ENCODE results near the gene CHST10. TPM values are rescaled to one million over a fixed set of nuclear protein-coding genes. Genes with fewer than 3 reads are reported as not detected.

CHST10 gene
- total RNA-seq, 1 donor from 2014 or later = 11.7 TPM

- ATAC-seq (ENCODE audit: poor library complexity) (no peak), DNase-seq (no peak)
- intact Hi-C loops (cut with DNase I) = no loop called here
Observed at GRCh38 chr2:100419915-100420314, 2.4 kb upstream of the CHST10 start.

GRCh38 chr2:100418406-100418962 is 1.0 kb upstream of the CHST10 start:
- intact Hi-C loops (cut with DNase I) = no loop called here
- DNase-seq (no peak), ATAC-seq (ENCODE audit: poor library complexity) (no peak)

- DNase-seq (no peak), ATAC-seq (ENCODE audit: poor library complexity) (no peak)
- intact Hi-C loops (cut with DNase I) = no loop called here
Observed at GRCh38 chr2:100417711-100418124, 250 bp upstream of the CHST10 start.

- no peak for DNase-seq
- peak; percentile 54 for ATAC-seq (ENCODE audit: poor library complexity)
- intact Hi-C loops (cut with DNase I) = no loop called here
Observed at GRCh38 chr2:100416397-100416934, 1.0 kb downstream of the CHST10 start.

GRCh38 chr2:100413571-100413970 is 3.9 kb downstream of the CHST10 start:
- no peak for DNase-seq
- intact Hi-C loops (cut with DNase I) = no loop called here
- no peak for ATAC-seq (ENCODE audit: poor library complexity)

GRCh38 chr2:100412881-100413321 is 4.6 kb downstream of the CHST10 start:
- ATAC-seq (ENCODE audit: poor library complexity) = no peak
- intact Hi-C loops (cut with DNase I) = no loop called here
- no peak for DNase-seq

GRCh38 chr2:100412466-100412865 is 5.0 kb downstream of the CHST10 start:
- DNase-seq = no peak
- no peak for ATAC-seq (ENCODE audit: poor library complexity)
- intact Hi-C loops (cut with DNase I) = no loop called here

- intact Hi-C loops (cut with DNase I) = no loop called here
- no peak for DNase-seq
- no peak for ATAC-seq (ENCODE audit: poor library complexity)
Observed at GRCh38 chr2:100411841-100412292, 5.6 kb downstream of the CHST10 start.

- ATAC-seq (ENCODE audit: poor library complexity) (no peak), DNase-seq (no peak)
- intact Hi-C loops (cut with DNase I) = no loop called here
Observed at GRCh38 chr2:100409975-100410647, 7.4 kb downstream of the CHST10 start.

GRCh38 chr2:100409461-100409860 is 8.0 kb downstream of the CHST10 start:
- intact Hi-C loops (cut with DNase I) = no loop called here
- ATAC-seq (ENCODE audit: poor library complexity) = no peak

GRCh38 chr2:100408941-100409340 is 8.5 kb downstream of the CHST10 start:
- ATAC-seq (ENCODE audit: poor library complexity) = no peak
- intact Hi-C loops (cut with DNase I) = no loop called here
- DNase-seq = no peak

More at GRCh38 chr2:100409461-100409860, 8.0 kb downstream of the CHST10 start:
- DNase-seq = no peak

GRCh38 chr2:100408104-100408503 is 9.4 kb downstream of the CHST10 start:
- ATAC-seq (ENCODE audit: poor library complexity) = peak; percentile 81
- DNase-seq = no peak
- intact Hi-C loops (cut with DNase I) = no loop called here

GRCh38 chr2:100407563-100407962 is 9.9 kb downstream of the CHST10 start:
- DNase-seq = no peak
- intact Hi-C loops (cut with DNase I) = no loop called here
- peak; percentile 5 for ATAC-seq (ENCODE audit: poor library complexity)

GRCh38 chr2:100407073-100407472 is 10.4 kb downstream of the CHST10 start:
- intact Hi-C loops (cut with DNase I) = no loop called here
- ATAC-seq (ENCODE audit: poor library complexity) (peak; percentile 56), DNase-seq (no peak)

- intact Hi-C loops (cut with DNase I) = no loop called here
- DNase-seq = no peak
- no peak for ATAC-seq (ENCODE audit: poor library complexity)
Observed at GRCh38 chr2:100406120-100406508, 11.4 kb downstream of the CHST10 start.

- no peak for ATAC-seq (ENCODE audit: poor library complexity)
Observed at GRCh38 chr2:100405403-100406119, 11.9 kb downstream of the CHST10 start.

GRCh38 chr2:100404411-100404810 is 13.1 kb downstream of the CHST10 start:
- intact Hi-C loops (cut with DNase I) = no loop called here
- DNase-seq (no peak), ATAC-seq (ENCODE audit: poor library complexity) (no peak)

More at GRCh38 chr2:100405403-100406119, 11.9 kb downstream of the CHST10 start:
- intact Hi-C loops (cut with DNase I) = no loop called here
- no peak for DNase-seq

GRCh38 chr2:100403722-100404121 is 13.7 kb downstream of the CHST10 start:
- intact Hi-C loops (cut with DNase I) = no loop called here
- DNase-seq (no peak), ATAC-seq (ENCODE audit: poor library complexity) (no peak)

GRCh38 chr2:100401268-100401667 is 16.2 kb downstream of the CHST10 start:
- intact Hi-C loops (cut with DNase I) = no loop called here
- ATAC-seq (ENCODE audit: poor library complexity) = no peak

GRCh38 chr2:100399714-100400113 is 17.8 kb downstream of the CHST10 start:
- DNase-seq = no peak
- intact Hi-C loops (cut with DNase I) = no loop called here
- ATAC-seq (ENCODE audit: poor library complexity) = no peak

More at GRCh38 chr2:100401268-100401667, 16.2 kb downstream of the CHST10 start:
- DNase-seq = no peak

Data from Right ventricle myocardium superior (tissue), 1 donor.